ENCODE data around the gene PSMD10. TPM values are rescaled to one million over a fixed set of nuclear protein-coding genes. Genes with fewer than 3 reads are reported as not detected.

The PSMD10 gene
- total RNA-seq, 2 experiments from 2014 or later, result 18.6 to 24.1 TPM

DNA sequence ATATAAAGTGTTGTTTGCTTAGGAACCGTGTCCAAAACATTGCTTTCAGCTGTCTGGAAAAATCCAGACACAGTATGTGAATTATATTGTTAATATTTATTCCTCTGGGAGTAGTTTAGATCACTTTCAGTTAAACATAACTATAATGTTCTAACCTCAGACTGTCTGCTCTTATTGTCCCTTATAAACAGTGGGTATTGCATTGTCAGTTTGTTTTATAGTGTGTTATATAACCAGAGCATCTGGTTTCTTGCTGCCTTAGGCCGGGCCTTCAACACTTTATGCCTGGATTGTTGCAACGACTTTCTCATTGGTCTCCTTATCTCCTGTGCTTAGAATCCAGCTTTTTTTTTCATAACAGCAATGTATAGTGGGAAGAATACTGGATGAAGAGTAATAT is 26.6 kb upstream of the PSMD10 start:
- ChIA-PET POLR2A (no interaction called here), CTCF (no interaction called here)
- DNase-seq (no peak), ATAC-seq (ENCODE audit: poor library complexity) (no peak)
- Mint-ChIP-seq H3K27ac (no peak overlapping the region), H3K36me3 (ENCODE audit: low read depth) (no peaks in the 10 kb centered on the region), H3K4me3 (no peak overlapping the region), H3K4me1 (ENCODE audit: low read depth) (no peaks in the 10 kb centered on the region), H3K27me3 (no peaks in the 10 kb centered on the region), H3K9me3 (no peaks in the 10 kb centered on the region)
- Histone ChIP-seq H3K27ac (ENCODE audit: low read depth in 1 of 2, low read length in 2 of 2) (no peak overlapping the region), H3K27me3 (ENCODE audit: control insufficient read depth in 1 of 2, insufficient read depth in 2 of 2, low read length in 2 of 2) (no peaks in the 10 kb centered on the region), H3K4me3 (ENCODE audit: low read length) (no peak overlapping the region), H3K9me3 (ENCODE audit: control insufficient read depth in 1 of 2, insufficient read depth in 1 of 2, low read length in 2 of 2) (no peaks in the 10 kb centered on the region), H3K4me1 (ENCODE audit: insufficient read depth, low read length) (no peaks in the 10 kb centered on the region), H3K36me3 (ENCODE audit: insufficient read depth, low read length) (no peaks in the 10 kb centered on the region)
- intact Hi-C loops (cut with DNase I, micrococcal nuclease), result no loop called here
- TF ChIP-seq, protein P1, sequence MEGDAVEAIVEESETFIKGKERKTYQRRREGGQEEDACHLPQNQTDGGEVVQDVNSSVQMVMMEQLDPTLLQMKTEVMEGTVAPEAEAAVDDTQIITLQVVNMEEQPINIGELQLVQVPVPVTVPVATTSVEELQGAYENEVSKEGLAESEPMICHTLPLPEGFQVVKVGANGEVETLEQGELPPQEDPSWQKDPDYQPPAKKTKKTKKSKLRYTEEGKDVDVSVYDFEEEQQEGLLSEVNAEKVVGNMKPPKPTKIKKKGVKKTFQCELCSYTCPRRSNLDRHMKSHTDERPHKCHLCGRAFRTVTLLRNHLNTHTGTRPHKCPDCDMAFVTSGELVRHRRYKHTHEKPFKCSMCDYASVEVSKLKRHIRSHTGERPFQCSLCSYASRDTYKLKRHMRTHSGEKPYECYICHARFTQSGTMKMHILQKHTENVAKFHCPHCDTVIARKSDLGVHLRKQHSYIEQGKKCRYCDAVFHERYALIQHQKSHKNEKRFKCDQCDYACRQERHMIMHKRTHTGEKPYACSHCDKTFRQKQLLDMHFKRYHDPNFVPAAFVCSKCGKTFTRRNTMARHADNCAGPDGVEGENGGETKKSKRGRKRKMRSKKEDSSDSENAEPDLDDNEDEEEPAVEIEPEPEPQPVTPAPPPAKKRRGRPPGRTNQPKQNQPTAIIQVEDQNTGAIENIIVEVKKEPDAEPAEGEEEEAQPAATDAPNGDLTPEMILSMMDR (IDR thresholded peaks at IDR 0.05), result no peak

DNA sequence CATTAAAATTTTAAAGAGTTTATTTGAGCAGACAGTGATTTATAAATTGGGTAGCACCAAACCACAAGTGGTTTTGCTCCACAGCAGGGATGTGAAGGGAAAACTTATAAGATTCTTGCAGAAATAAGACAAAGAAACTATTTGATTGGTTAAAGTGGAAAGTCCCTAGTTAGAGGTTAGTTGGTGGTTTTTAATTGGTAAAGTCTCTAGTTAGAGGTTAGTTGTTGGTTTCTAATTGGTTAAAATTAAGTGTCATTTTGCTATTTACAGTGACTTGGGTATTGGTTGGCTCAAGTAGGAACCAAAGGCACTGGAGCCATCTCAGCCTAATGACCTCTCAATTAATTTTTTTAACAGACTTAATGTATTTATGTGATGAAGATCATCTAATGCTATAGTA is 23.2 kb upstream of the PSMD10 start:
- no peaks in the 10 kb centered on the region for H3K36me3 ChIP-seq (ENCODE audit: insufficient read depth, low read length)
- no peaks in the 10 kb centered on the region for H3K4me1 ChIP-seq (ENCODE audit: insufficient read depth, low read length)
- intact Hi-C loops (cut with DNase I, micrococcal nuclease), result no loop called here
- Mint-ChIP-seq H3K4me3 (no peak overlapping the region), H3K4me1 (ENCODE audit: low read depth) (no peaks in the 10 kb centered on the region), H3K27ac (no peak overlapping the region), H3K9me3 (no peaks in the 10 kb centered on the region), H3K27me3 (no peaks in the 10 kb centered on the region), H3K36me3 (ENCODE audit: low read depth) (no peaks in the 10 kb centered on the region)
- no peak overlapping the region for H3K27ac ChIP-seq (ENCODE audit: low read depth in 1 of 2, low read length in 2 of 2)
- H3K4me3 ChIP-seq (ENCODE audit: low read length), result no peak overlapping the region
- TF ChIP-seq, protein P1 (IDR thresholded peaks at IDR 0.05), result no peak
- DNase-seq, result no peak
- H3K9me3 ChIP-seq (ENCODE audit: control insufficient read depth in 1 of 2, insufficient read depth in 1 of 2, low read length in 2 of 2), result no peaks in the 10 kb centered on the region
- ChIA-PET POLR2A (no interaction called here), CTCF (no interaction called here)
- ATAC-seq (ENCODE audit: poor library complexity), result no peak
- no peaks in the 10 kb centered on the region for H3K27me3 ChIP-seq (ENCODE audit: control insufficient read depth in 1 of 2, insufficient read depth in 2 of 2, low read length in 2 of 2)

DNA sequence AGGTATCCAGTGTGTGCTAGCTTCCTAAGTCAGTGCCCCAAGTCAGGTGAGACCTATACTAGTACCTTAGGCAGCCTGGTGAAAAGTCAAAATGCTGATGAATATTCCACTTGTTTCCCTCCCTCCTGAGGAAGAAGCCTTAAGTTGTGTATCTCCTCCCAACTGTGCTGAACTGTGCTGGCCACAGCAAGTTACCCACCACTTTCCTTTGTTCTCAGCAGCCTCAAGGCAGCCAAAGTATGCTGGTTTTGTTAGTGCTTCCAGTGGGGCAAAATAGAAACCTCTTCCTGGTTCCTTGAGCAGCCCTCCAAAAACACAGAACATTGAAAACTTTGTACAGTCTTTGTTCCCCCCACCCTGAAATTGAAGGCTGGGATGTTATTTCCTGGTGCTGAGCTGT is 14.1 kb upstream of the PSMD10 start:
- H3K27ac Mint-ChIP-seq, result no peak overlapping the region
- ATAC-seq (ENCODE audit: poor library complexity), result no peak
- intact Hi-C loops (cut with DNase I, micrococcal nuclease), result no loop called here
- ChIA-PET CTCF (no interaction called here), POLR2A (no interaction called here)
- H3K9me3 Mint-ChIP-seq, result no peaks in the 10 kb centered on the region
- H3K4me3 ChIP-seq (ENCODE audit: low read length), result no peak overlapping the region
- H3K36me3 ChIP-seq (ENCODE audit: insufficient read depth, low read length), result peaks cover 3% of the 10 kb centered on the region
- no peak overlapping the region for H3K4me3 Mint-ChIP-seq
- no peaks in the 10 kb centered on the region for H3K27me3 ChIP-seq (ENCODE audit: control insufficient read depth in 1 of 2, insufficient read depth in 2 of 2, low read length in 2 of 2)
- H3K27ac ChIP-seq (ENCODE audit: low read depth in 1 of 2, low read length in 2 of 2), result no peak overlapping the region
- TF ChIP-seq, protein P1 (IDR thresholded peaks at IDR 0.05), result no peak
- no peak for DNase-seq
- no peaks in the 10 kb centered on the region for H3K4me1 ChIP-seq (ENCODE audit: insufficient read depth, low read length)
- H3K4me1 Mint-ChIP-seq (ENCODE audit: low read depth), result no peaks in the 10 kb centered on the region
- no peaks in the 10 kb centered on the region for H3K27me3 Mint-ChIP-seq
- no peaks in the 10 kb centered on the region for H3K9me3 ChIP-seq (ENCODE audit: control insufficient read depth in 1 of 2, insufficient read depth in 1 of 2, low read length in 2 of 2)
- H3K36me3 Mint-ChIP-seq (ENCODE audit: low read depth), result peaks cover 11% of the 10 kb centered on the region

Data from CD4-positive, alpha-beta T cell (primary cell).